CD4-positive, alpha-beta T cell treated with Interleukin-17A for 1 hour (primary cell): ENCODE measurements around the gene SRPRA.

Source experiments
- DNase-seq: peaks from one replicate; pipeline ENCODE4 v3.0.0-alpha.2; 2020

SRPRA gene

DNA sequence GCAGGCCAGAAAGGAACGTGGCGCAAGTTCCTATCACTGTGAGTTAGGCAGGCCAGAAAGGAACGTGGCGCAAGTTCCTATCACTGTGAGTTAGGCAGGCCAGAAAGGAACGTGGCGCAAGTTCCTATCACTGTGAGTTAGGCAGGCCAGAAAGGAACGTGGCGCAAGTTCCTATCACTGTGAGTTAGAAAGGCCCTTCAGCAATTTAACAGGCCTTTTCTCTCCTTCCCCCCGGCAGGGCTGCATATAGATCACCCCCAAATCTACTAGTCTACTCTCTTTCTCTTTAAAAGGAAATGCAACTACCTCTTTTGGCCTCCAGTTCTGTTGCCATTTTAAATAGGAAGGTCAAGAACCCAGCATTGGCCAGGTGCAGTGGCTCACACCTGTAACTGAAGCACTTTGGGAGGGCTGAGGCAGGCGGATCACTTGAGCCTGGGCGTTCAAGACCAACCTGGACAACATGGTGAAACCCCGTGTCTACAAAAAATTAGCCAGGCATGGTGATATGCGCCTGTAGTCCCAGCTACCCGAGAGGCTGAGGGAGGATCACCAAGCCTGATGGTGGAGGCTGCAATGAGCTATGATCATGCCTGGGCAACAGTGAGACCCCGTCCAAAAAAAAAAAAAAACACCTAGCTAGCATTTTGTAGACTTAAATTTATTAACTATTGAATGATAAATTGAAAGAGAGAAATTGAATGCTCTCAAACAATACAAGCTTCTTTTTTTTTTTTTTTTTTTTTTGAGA is 42.2 kb downstream of the SRPRA start:
- DNase-seq, result no peak

DNA sequence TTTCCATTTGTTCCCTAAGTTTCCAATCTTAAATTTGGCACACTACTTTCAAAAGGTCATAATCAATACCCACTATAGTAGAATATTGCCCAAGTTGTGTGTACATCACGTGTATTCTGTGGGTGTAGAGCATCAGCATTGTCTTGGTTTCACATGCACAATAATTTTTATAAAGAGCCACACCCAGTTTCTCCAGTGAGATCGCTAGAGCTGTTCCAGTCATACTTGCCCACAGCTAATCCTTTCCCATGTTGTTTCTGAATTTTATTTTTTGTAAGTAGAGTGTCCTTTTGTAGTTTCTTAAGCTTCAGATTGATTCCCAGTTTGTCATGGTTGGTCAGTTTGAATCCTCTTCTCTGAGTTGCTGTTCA is 43.4 kb downstream of the SRPRA start:
- DNase-seq, result no peak

DNA sequence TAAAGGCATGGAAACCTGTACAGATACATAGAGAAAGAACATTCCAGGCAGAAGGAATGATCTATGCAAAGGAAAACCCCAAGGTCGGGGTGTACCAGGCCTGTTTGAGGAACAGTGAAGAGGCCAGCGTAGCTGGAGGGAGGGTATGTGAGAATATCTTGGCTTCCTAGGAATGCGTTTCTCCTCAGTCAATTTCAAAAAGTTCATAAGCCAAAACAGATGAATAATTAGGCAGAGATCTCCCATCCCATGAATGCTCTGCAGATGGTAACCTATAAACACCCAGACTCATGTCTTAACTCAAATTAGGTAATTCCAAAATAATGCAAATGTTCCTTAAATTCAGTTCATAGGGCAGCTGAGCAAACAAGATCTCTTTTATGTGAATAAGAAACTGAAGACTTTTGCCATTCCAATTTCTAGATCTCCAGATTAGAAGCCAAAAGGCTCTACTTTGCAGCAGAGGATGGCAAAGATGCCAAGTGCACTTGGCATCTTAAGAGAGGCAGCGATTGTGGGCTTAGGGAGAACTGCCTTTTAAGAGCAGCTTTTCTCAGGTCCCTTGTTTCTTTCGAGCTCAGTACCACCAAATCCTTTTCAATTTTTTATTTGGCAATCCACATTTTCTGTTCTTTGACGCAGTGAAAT is 43.9 kb downstream of the SRPRA start:
- no peak for DNase-seq

DNA sequence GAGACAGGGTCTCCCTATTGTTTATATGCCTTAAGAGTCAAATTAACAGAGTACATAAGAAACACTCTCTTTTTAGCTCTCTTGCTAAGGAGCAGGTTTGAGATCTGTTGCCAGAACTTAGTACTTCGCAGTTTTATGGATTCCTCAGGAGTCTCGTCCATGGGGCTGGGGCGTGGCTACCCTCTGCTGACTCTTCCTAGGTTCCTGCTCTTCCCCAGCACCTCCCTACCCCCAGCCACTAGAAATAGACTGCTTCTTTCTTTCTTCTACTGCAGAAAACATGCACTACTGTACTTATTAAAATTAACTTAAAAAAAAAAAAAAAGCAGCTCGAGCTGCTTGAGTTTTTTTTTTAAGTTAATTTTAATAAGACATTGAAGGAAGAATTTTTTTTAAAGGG is 49.1 kb downstream of the SRPRA start:
- no peak for DNase-seq

DNA sequence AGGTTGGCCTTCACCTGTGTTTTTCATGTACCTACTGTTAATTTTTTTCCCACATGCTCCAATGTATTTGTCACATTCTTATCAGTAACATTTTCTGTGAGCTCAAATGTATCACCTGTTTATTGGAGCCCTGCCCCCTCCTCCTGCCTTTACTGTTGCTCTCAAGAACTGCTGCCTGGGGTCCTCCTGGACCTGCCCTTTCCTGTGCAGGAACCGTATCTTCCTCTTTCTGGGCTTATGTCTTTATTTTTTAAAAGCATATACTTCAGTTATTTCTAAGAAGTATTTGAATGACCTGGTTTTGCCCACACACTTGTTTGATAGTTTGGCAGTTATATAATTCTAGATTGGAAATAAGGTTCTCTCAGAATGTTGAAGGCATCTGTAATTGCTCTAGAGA is 51.2 kb downstream of the SRPRA start:
- no peak for DNase-seq

DNA sequence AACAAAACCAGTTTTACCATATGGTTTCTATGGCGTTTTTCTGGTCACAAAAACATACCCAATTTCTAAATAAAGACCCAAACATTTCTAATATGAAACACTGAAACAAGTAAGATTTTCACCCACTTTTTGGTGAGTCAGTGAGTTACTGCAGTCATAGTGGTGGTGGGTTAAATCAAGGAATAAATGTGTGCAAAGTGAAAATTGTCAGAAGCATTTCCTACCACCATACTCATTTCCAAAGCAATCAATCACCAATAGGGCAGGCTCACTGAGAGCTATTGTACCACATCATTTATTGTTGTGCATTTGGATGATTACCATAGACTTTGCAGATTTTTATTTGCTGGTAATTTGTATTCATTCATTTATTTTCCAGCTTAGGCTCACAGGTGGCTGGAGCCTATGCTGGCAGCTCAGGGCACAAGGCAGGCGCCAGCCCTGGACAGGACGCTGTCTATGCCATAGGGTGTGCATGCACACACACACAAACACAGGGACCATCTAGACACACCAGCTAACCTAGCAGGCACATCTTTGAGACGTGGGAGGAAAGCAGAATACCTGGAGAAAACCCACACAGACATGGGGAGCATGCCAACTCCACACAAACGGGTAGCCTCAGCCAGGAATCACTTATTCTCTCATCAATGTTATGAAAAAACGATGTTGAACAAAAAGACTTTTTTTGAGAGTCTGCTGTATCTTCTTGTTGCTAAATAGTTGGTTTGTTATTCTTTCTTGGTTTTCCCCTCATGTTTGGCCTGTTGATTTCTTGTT is 52.0 kb downstream of the SRPRA start:
- no peak for DNase-seq

DNA sequence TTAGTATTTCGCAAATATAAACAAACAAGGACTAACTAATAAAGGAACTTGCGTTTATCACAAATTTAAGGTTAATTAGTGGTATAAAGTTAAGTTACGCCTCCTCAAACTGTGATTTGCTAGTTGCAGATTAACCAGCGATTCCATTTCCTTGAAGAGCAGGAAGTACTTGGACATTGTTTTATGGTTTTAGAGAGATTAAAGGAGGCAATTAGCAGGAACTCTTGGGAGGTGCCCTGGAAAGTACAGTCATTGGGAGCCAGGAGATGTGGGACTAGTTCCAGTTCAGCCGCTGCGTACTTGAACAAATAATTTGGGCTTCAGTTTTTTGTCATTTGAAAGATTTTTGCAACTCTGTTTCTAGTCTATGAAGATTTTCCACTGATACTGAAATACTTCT is 53.9 kb downstream of the SRPRA start:
- no peak for DNase-seq

DNA sequence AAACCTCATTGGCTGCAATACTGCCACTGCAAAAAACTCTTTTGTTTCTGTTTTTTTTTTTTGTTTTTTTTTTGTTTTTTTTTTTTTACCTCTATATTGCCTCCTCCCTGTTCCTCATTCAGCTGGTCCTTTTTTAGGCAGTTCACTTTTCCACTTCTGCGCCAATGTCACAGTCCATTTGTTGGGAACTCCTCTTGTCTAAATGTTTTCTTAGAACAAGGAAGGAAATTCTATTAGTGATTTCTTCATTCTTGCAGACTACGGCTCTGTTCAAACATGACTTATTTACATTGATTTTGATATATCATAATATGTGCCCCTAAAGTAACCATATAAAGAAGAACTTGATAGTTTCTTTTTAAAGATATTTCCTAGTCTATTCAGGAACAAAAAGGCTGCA is 54.3 kb downstream of the SRPRA start:
- DNase-seq, result no peak
